ENCODE measurements around the gene ADAMTSL1.

Gene ADAMTSL1

DNA sequence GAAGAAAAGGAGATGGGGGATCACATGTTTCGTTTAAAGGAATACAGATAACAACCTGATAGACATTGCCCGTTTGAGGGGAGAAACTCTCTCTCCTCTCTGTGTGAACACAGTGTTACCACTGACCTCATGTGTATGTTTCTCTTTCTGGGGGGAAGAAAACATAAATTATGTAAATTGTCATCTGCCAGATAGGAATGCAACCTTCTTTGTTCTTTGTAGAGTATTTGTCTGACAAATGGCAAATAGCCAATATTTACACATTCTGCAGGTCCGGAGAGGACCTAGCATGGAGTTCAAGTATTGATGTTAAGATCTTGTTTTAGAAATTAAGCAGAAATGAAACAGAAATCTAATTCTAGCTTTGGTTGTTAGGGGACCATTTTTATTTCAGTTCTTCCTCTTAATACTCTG, 282.8 kb downstream of the ADAMTSL1 start:
- in situ Hi-C loops (cut with MboI; ENCODE audit: low sequenced_read_pairs), result no loop called here

DNA sequence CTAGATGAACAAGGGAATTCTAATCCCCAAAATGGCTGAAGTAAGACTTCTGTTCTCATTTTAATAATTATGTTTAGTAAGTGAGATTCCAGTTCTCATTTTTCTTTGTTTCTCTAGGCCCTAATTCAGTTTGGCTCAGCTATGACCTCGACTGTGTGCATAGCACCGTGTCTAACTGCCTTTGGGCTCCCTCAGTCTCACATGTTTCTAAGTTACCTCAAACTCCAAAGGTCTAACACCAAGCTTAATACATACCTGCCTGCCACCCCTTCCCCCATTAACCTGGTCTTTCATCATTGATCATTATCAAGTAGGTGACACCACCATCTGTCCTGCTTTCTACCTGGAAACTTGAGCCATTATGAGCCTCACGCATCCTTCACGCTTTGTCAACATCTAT, 285.9 kb downstream of the ADAMTSL1 start:
- in situ Hi-C loops (cut with MboI; ENCODE audit: low sequenced_read_pairs), result no loop called here

GRCh38 chr9:18761742-18762300, 287.9 kb downstream of the ADAMTSL1 start:
- in situ Hi-C loops (cut with MboI; ENCODE audit: low sequenced_read_pairs), result no loop called here

- in situ Hi-C loops (cut with MboI; ENCODE audit: low sequenced_read_pairs), result no loop called here
These were observed 293.1 kb downstream of the ADAMTSL1 start for GRCh38 chr9:18766989-18767550.

DNA sequence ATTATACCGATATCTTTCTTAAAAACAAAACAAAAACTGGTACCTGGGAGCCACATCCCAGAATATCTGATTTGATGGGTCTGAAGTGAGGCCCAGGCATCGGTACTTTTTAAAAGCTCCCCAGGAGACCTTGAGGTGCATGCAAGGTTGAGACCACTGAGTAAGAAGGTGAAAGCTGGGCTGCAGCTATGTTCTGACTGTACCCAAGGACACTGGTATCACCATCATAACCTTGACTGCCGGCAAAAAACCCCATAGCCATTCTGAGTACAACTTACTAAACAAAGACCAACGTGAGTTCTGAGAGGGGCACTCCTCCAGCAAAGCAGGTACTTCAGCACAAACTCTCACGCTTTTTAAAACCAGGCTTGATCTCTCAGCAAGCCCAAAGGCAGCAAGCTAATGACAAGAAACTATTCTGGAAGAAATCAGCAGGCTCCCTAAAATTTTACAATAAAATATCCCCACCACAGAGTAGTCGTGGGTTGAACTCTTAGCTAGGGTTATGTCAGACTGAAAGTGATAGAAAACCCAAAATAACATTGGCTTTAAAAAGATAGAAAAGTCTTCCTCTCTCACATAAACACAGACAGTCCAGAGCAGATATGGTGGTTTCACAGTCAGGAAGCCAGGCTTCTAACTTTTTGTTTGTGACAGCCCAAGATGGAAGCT, 295.1 kb downstream of the ADAMTSL1 start:
- in situ Hi-C loops (cut with MboI; ENCODE audit: low sequenced_read_pairs), result no loop called here

DNA sequence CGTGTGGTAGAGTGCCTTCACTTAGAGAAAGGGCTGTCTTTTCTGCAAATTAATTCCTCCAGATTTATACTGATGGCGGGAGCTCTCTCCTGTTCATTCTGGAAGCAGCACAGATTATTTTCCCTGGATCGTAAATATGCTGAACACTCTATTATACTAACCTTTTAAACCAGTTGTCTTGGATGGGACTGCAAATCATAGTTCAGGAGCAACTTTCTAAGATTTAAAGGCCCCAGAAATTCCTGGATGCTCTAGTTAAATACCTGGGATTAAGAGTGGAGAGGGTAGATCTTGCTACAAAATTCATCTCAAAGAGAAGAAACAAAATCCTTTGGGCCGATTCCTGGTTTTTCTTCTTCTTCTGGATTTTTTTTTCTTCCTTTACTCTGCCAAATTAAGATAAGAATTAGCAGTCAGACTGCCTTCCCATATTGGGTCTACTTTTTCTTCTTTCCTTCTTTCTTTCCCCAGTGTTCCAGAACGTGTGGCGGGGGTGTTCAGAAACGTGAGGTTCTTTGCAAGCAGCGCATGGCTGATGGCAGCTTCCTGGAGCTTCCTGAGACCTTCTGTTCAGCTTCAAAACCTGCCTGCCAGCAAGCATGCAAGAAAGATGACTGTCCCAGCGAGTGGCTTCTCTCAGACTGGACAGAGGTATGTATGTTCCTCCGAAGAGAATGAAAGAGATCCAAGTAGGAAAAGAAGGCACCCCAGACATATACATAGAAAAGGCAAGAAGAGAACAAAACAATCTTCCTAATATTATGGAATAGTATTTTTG, 296.4 kb downstream of the ADAMTSL1 start:
- in situ Hi-C loops (cut with MboI; ENCODE audit: low sequenced_read_pairs), result no loop called here

GRCh38 chr9:18771011-18771410, 297.1 kb downstream of the ADAMTSL1 start:
- in situ Hi-C loops (cut with MboI; ENCODE audit: low sequenced_read_pairs), result no loop called here

DNA sequence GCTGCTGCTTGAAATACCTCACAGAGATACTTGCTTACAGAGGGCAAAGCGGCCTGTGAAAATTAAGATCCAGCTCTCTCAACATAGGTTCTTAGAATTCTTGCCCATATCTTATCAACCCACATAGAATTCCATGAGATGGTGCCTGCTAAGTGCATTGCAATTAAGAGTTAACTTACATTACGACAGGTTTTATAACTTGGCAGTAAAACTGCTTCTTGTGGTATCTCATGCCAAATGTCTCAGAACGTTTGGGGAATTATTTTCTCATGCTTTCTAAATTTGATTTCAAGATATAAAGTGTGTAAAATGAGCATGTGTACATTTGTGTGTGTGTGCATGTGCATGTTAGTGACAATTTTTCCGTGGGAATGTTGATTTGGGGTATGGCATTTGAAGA, 297.8 kb downstream of the ADAMTSL1 start:
- in situ Hi-C loops (cut with MboI; ENCODE audit: low sequenced_read_pairs), result no loop called here

GRCh38 chr9:18775241-18775640, 301.3 kb downstream of the ADAMTSL1 start:
- in situ Hi-C loops (cut with MboI; ENCODE audit: low sequenced_read_pairs), result no loop called here

GRCh38 chr9:18775930-18776329, 302.0 kb downstream of the ADAMTSL1 start:
- in situ Hi-C loops (cut with MboI; ENCODE audit: low sequenced_read_pairs), result no loop called here

DNA sequence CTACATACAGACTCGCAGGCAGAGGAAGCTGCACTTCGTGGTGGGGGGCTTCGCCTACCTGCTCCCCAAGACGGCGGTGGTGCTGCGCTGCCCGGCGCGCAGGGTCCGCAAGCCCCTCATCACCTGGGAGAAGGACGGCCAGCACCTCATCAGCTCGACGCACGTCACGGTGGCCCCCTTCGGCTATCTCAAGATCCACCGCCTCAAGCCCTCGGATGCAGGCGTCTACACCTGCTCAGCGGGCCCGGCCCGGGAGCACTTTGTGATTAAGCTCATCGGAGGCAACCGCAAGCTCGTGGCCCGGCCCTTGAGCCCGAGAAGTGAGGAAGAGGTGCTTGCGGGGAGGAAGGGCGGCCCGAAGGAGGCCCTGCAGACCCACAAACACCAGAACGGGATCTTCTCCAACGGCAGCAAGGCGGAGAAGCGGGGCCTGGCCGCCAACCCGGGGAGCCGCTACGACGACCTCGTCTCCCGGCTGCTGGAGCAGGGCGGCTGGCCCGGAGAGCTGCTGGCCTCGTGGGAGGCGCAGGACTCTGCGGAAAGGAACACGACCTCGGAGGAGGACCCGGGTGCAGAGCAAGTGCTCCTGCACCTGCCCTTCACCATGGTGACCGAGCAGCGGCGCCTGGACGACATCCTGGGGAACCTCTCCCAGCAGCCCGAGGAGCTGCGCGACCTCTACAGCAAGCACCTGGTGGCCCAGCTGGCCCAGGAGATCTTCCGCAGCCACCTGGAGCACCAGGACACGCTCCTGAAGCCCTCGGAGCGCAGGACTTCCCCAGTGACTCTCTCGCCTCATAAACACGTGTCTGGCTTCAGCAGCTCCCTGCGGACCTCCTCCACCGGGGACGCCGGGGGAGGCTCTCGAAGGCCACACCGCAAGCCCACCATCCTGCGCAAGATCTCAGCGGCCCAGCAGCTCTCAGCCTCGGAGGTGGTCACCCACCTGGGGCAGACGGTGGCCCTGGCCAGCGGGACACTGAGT, 303.2 kb downstream of the ADAMTSL1 start:
- in situ Hi-C loops (cut with MboI; ENCODE audit: low sequenced_read_pairs), result no loop called here

GRCh38 chr9:18778147-18778546, 304.2 kb downstream of the ADAMTSL1 start:
- in situ Hi-C loops (cut with MboI; ENCODE audit: low sequenced_read_pairs), result no loop called here

DNA sequence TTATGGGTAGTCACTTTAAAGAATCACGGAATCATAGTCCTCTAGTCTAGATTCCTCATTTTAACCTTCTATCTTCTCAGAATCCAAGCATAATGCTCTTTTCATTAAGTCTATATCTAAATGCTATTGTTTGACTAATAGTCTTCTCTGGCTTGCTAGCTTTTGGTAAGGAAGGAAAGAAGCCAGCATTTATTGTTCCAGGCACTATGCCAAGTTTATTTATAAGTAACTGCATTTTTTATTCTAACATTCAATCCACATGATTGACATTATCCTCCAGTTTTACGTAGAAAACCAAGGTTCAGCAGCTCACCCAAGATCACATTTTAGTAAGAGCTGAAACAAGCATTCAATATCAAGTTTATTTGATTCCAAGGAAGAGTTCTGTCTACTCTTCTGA, 304.9 kb downstream of the ADAMTSL1 start:
- in situ Hi-C loops (cut with MboI; ENCODE audit: low sequenced_read_pairs), result no loop called here

- in situ Hi-C loops (cut with MboI; ENCODE audit: low sequenced_read_pairs), result no loop called here
These were observed 310.0 kb downstream of the ADAMTSL1 start for GRCh38 chr9:18783909-18784308.

GRCh38 chr9:18785604-18786003, 311.7 kb downstream of the ADAMTSL1 start:
- in situ Hi-C loops (cut with MboI; ENCODE audit: low sequenced_read_pairs), result no loop called here

- in situ Hi-C loops (cut with MboI; ENCODE audit: low sequenced_read_pairs), result no loop called here
These were observed 312.2 kb downstream of the ADAMTSL1 start for GRCh38 chr9:18786196-18786595.

DNA sequence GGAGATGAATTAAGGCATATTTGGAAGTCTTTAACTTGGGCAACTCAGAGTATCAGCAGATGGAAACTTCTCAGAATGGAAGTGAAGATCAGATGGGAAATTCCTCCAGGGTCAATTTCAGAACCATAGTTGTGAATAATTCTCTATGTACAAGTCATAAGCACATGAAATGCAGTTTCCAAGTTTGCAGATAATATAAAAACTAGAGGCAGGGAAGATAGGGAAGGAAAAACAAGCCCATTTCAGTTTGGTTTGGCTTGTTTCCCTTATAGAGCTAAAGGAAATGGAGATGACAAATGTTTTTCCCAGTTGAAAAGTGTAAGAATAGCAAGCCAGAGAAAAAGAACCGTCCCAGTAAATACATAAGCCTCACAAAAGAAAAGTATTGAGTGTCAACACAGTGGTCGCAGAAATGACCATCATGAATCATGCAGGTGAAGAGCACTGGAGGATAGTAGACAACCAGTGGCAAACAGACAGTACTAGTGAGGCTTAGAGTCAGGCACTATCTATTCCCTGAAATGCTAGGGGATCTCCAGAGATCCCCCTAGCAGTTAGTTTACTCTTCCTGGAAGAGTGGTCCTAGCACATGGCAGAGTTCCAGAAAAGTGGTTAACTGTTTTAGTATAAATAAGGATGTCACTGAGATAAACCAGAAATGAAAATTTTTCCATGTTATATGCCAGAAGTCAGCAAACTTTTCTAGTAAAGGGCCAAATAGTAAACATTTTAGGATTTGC, 313.1 kb downstream of the ADAMTSL1 start:
- in situ Hi-C loops (cut with MboI; ENCODE audit: low sequenced_read_pairs), result no loop called here

GRCh38 chr9:18788256-18788655, 314.3 kb downstream of the ADAMTSL1 start:
- in situ Hi-C loops (cut with MboI; ENCODE audit: low sequenced_read_pairs), result no loop called here

DNA sequence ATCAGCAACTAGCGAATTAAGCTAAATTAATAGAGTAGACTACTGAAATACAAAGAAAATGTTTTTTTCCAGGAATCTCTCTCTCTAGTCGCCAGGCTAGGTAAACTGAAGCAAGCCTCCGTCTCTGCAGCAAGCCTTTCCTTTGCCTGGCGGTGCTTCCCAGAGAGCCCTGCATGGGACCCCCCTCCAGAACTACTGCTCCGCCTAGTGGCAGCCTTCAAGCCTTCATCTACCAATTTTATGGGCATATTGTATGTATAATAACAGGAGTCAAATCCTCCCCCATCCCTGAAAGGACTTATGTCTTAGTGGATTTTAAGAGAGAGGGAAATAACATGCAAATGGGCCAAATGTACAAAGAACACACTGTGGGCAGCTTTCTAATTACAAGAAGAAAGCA, 317.1 kb downstream of the ADAMTSL1 start:
- in situ Hi-C loops (cut with MboI; ENCODE audit: low sequenced_read_pairs), result no loop called here

DNA sequence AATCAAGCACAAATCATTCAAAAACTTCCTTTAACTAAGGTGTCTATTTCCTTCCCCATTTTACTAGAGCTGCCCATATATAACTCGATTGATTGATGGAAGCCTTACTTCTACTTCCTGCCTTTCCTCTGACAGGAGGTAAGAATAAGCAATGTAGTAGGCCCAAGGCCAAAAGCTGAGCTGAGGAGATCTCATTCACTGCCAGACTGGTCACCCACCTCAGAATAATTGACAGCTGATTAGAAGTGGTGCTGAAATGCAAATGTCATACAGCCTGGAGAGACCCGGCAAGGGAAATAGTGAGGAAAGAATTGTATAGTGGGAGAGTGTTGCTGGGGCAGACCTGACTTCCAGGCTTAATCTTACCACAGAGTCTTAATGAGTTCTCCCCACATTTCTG, 319.2 kb downstream of the ADAMTSL1 start:
- in situ Hi-C loops (cut with MboI; ENCODE audit: low sequenced_read_pairs), result no loop called here
